Neural cell (in vitro differentiated cells): ENCODE data around the gene NACC1.

Experiments used
- CTCF ChIP-seq: fragments of 450-650 bp; IDR thresholded peaks from 2 replicates; pipeline ENCODE4 v1.5.1; 2014; ENCODE audit warnings: antibody characterized with exemption, mild to moderate bottlenecking, moderate library complexity; ENCODE audit not compliant: poor library complexity, severe bottlenecking
- EP300 ChIP-seq: fragments of 450-650 bp; conservative IDR thresholded peaks from 2 replicates; pipeline ENCODE4 v1.6.1; 2014; ENCODE audit warnings: antibody characterized with exemption, mild to moderate bottlenecking, moderate library complexity; ENCODE audit not compliant: poor library complexity, severe bottlenecking
- EZH2 ChIP-seq: fragments of 200-600, 300-800 bp; shearing (Covaris generic), sonication (generic); IDR thresholded peaks from 2 replicates; pipeline ENCODE4 v1.6.1; 2014; ENCODE audit warnings: antibody characterized with exemption, low read length, borderline replicate concordance, mild to moderate bottlenecking; ENCODE audit not compliant: insufficient read depth, poor library complexity, severe bottlenecking
- POLR2AphosphoS5 ChIP-seq: IDR thresholded peaks from 2 replicates; pipeline ENCODE4 v1.6.1; 2012
- RAD21 ChIP-seq: fragments of 450-650 bp; conservative IDR thresholded peaks from 2 replicates; pipeline ENCODE4 v1.6.1; 2014; ENCODE audit warnings: antibody characterized with exemption, mild to moderate bottlenecking, moderate library complexity
- REST ChIP-seq: IDR thresholded peaks from 2 replicates; pipeline ENCODE4 v1.6.1; 2012; ENCODE audit warnings: borderline replicate concordance
- TAF1 ChIP-seq: IDR thresholded peaks from 2 replicates; pipeline ENCODE4 v1.6.1; 2012; ENCODE audit warnings: low read depth

GRCh38 chr19:13092606-13093235 is 25.3 kb upstream of the NACC1 start:
- TF ChIP-seq CTCF = no peak
- TF ChIP-seq EZH2 = no peak
- TF ChIP-seq POLR2AphosphoS5 = no peak
- TF ChIP-seq EP300 = no peak
- no peak for TF ChIP-seq TAF1
- TF ChIP-seq RAD21 = no peak
- no peak for TF ChIP-seq REST
